ENCODE measurements around the gene RAB26. TPM values are rescaled to one million over a fixed set of nuclear protein-coding genes. Genes with fewer than 3 reads are reported as not detected.
"Not testable (repeated sequence)": the region's sequence is repeated elsewhere in the genome, so short reads cannot be mapped to it uniquely, and the experiment has no call there.

RAB26 gene
- total RNA-seq, 6 donors from 2014 or later, result 0.30 to 6.8 (median 0.85) TPM; not detected in 2

DNA sequence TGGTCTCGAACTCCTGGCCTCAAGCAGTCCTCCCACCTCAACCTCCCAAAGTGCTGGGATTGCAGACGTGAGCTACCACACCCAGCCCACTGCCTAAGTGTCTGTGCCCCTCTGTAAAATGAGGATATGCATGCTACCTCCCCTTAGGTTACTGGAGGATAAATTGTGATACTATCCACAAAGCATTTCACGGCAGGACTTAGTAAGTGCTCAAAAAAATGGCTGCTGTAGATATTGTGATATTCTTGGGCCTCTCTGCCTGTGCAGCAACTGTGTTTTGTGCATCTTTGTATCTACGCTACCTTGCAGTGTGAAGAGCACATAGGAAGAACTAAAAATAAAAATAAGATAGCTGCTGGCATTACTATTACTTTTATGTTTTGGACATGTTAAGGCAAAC is 49.9 kb downstream of the RAB26 start:
- ATAC-seq (ENCODE audit: low FRiP score in 2 of 2), result no peak
- H3K9me3 ChIP-seq, result no peaks in the 10 kb centered on the region
- peaks cover 11 to 20% (median 14%) of the 10 kb centered on the region in 4 donors for H3K4me1 ChIP-seq
- WGBS, 2 donors, result 68 to 75% methylated on average over 4 of the region's 4 CpGs
- peaks cover 0 to 28% (median 21%) of the 10 kb centered on the region in 4 donors for H3K27me3 ChIP-seq
- no peak overlapping the region for H3K4me3 ChIP-seq
- H3K36me3 ChIP-seq, result no peaks in the 10 kb centered on the region
- TF ChIP-seq POLR2A (IDR thresholded peaks at IDR 0.05) (no peak), EP300 (IDR thresholded peaks at IDR 0.05) (no peak), POLR2AphosphoS5 (IDR thresholded peaks at IDR 0.05) (no peak)
- TF ChIP-seq, protein P1, sequence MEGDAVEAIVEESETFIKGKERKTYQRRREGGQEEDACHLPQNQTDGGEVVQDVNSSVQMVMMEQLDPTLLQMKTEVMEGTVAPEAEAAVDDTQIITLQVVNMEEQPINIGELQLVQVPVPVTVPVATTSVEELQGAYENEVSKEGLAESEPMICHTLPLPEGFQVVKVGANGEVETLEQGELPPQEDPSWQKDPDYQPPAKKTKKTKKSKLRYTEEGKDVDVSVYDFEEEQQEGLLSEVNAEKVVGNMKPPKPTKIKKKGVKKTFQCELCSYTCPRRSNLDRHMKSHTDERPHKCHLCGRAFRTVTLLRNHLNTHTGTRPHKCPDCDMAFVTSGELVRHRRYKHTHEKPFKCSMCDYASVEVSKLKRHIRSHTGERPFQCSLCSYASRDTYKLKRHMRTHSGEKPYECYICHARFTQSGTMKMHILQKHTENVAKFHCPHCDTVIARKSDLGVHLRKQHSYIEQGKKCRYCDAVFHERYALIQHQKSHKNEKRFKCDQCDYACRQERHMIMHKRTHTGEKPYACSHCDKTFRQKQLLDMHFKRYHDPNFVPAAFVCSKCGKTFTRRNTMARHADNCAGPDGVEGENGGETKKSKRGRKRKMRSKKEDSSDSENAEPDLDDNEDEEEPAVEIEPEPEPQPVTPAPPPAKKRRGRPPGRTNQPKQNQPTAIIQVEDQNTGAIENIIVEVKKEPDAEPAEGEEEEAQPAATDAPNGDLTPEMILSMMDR (IDR thresholded peaks at IDR 0.05), result no peak
- no peak for DNase-seq
- H3K27ac ChIP-seq, result no peak overlapping the region

DNA sequence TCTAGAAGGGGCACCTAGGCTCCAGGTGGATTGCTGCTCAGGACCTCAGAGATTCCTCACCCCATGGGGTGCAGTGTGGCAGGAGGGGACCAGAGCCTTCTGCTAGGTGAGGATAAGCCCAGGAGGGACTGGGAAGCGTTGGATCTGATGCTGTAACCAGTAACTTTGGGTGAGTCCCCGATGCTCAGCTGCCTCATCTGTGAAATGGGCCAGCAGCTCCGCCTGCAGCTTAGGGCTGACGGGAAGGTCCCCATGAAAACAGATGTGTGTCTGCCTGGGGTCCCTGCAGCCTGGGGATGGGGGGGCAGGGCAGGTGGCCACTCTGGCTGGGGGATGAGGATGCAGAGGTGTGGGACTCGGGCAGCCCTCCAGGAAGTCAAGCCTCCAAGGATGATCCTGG is 50.7 kb downstream of the RAB26 start:
- no peak overlapping the region for H3K27ac ChIP-seq
- peaks cover 0 to 28% (median 21%) of the 10 kb centered on the region in 4 donors for H3K27me3 ChIP-seq
- no peak for TF ChIP-seq EP300 (IDR thresholded peaks at IDR 0.05)
- no peak for TF ChIP-seq POLR2A (IDR thresholded peaks at IDR 0.05)
- TF ChIP-seq, protein P1 (IDR thresholded peaks at IDR 0.05), result no peak
- no peak for TF ChIP-seq POLR2AphosphoS5 (IDR thresholded peaks at IDR 0.05)
- H3K4me3 ChIP-seq, result no peak overlapping the region
- H3K4me1 ChIP-seq, result peaks cover 11 to 20% (median 14%) of the 10 kb centered on the region in 4 donors
- H3K9me3 ChIP-seq, result no peaks in the 10 kb centered on the region
- DNase-seq (no peak), ATAC-seq (ENCODE audit: low FRiP score in 2 of 2) (no peak)
- WGBS, 2 donors, result 83 to 100% methylated on average over 4 to 5 of the region's 5 CpGs
- H3K36me3 ChIP-seq, result no peaks in the 10 kb centered on the region

DNA sequence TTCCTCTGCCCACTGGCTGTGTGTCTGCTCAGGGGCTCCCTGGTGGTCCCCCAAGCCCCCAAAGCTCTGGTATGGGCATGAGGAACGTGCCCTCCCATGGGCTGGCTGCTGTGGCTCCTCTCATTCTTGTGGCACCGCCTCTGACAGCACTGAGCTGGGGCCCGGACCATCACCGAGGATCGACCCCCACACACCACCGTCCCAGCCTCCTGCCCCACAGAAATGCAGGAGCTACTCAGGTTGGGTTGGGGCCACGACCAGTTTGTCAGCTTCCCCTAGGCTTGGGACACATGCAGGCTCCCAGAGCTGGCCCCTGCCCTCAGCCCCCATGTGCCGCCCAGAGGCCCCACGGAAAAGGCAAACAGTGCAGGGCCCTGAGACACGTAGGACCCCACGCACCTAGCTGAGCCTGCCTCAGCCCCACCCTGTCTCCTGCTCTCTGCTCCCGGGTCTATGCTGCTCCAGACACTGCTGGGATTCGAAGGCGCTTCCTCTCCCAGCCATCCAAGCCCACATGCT is 51.3 kb downstream of the RAB26 start:
- DNase-seq, result peak in 1 of 2 donors; percentile 62
- no peak for TF ChIP-seq EP300 (IDR thresholded peaks at IDR 0.05)
- TF ChIP-seq, protein P1 (IDR thresholded peaks at IDR 0.05), result no peak
- no peak for TF ChIP-seq POLR2AphosphoS5 (IDR thresholded peaks at IDR 0.05)
- TF ChIP-seq POLR2A (IDR thresholded peaks at IDR 0.05), result no peak
- no peak for ATAC-seq (ENCODE audit: low FRiP score in 2 of 2)
- H3K4me1 ChIP-seq, result peaks cover 13 to 23% (median 16%) of the 10 kb centered on the region in 4 donors
- H3K9me3 ChIP-seq, result no peaks in the 10 kb centered on the region
- H3K4me3 ChIP-seq, result no peak overlapping the region
- no peaks in the 10 kb centered on the region for H3K36me3 ChIP-seq
- peaks cover 0 to 27% (median 20%) of the 10 kb centered on the region in 4 donors for H3K27me3 ChIP-seq
- no peak overlapping the region for H3K27ac ChIP-seq
- WGBS, 2 donors, result 62% methylated on average over 9 of the region's 14 CpGs; no CpG with 5 or more reads in 1 of the 2 donors

GRCh38 chr16:2200313-2200712 is 51.9 kb downstream of the RAB26 start:
- ATAC-seq (ENCODE audit: low FRiP score in 2 of 2), result no peak
- no peak for TF ChIP-seq POLR2AphosphoS5 (IDR thresholded peaks at IDR 0.05)
- TF ChIP-seq, protein P1 (IDR thresholded peaks at IDR 0.05), result no peak
- no peak for TF ChIP-seq EP300 (IDR thresholded peaks at IDR 0.05)
- no peak for TF ChIP-seq POLR2A (IDR thresholded peaks at IDR 0.05)
- no peaks in the 10 kb centered on the region for H3K36me3 ChIP-seq
- peaks cover 0 to 20% (median 16%) of the 10 kb centered on the region in 4 donors for H3K27me3 ChIP-seq
- no peak overlapping the region for H3K27ac ChIP-seq
- no peaks in the 10 kb centered on the region for H3K9me3 ChIP-seq
- no peak for DNase-seq
- H3K4me1 ChIP-seq, result peaks cover 12 to 21% (median 17%) of the 10 kb centered on the region in 4 donors
- WGBS, 2 donors, result 81 to 86% methylated on average over 4 to 6 of the region's 6 CpGs
- H3K4me3 ChIP-seq, result no peak overlapping the region

DNA sequence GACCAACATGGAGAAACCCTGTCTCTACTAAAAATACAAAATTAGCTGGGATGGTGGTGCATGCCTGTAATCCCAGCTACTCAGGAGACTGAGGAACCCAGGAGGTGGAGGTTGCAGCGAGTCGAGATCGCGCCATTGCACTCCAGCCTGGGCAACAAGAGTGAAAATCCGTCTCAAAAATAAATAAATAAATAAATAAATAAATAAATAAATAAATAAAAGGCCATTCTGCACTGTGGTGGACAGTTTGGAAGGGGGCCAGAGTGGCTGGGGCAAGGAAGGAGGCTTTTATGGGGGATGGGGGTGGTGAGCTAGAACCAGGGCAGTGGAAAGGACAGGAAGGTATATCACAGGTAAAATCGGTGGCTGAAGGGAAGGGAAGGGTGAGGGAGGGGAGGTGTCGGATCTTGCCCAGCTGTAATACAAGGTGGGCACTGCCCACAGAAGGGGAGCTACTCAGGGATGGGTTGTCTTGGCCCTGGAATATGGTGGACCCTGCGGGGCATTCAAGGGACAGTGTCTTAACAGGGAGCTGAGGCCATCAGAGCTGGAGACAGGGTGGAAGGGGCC is 54.8 kb downstream of the RAB26 start:
- Histone ChIP-seq H3K36me3 (peaks cover 0 to 17% (median 15%) of the 10 kb centered on the region in 4 donors), H3K4me1 (peaks cover 14 to 20% (median 15%) of the 10 kb centered on the region in 4 donors)
- WGBS, 2 donors, result 93 to 97% methylated on average over 7 to 8 of the region's 8 CpGs
- not testable (repeated sequence) for H3K27me3 ChIP-seq; H3K4me3 ChIP-seq; ATAC-seq (ENCODE audit: low FRiP score in 2 of 2); H3K9me3 ChIP-seq; DNase-seq; H3K27ac ChIP-seq

Small RNAs within 50 kb of the gene (small RNA-seq; reads per million reads assigned to genes)
- 0 reads per million in 4 donors for gene MIR3180-5
- 0 to 0.14 (median 0) reads per million in 4 donors for gene MIR4516
- 0 reads per million in 4 donors for gene RF00019
- 0 reads per million in 4 donors for gene SNORD60

Other genes starting within 250 kb of the RAB26 start
- 1 to 10 TPM in 2 of 6 donors, under 1 TPM in 2, not detected in 2; 0.44 to 4.0 (median 0.95) TPM for gene HS3ST6, start 230.2 kb upstream of the RAB26 start, total RNA-seq
- gene MSRB1, start 205.4 kb upstream of the RAB26 start, total RNA-seq, result 10 to 100 TPM; 18.2 to 45.3 (median 31.9) TPM
- not detected for gene RPL3L, start 193.9 kb upstream of the RAB26 start, total RNA-seq
- gene NDUFB10, start 189.1 kb upstream of the RAB26 start, total RNA-seq, result 100 to 1,000 TPM in 4 of 6 donors, 10 to 100 TPM in 2; 76.5 to 245 (median 107) TPM
- 1,000 to 10,000 TPM; 1,128 to 1,943 (median 1,579) TPM for gene RPS2, start 183.8 kb upstream of the RAB26 start, total RNA-seq
- under 1 TPM in 1 of 6 donors, not detected in 5; 0.37 TPM for gene RNF151, start 181.8 kb upstream of the RAB26 start, total RNA-seq
- 10 to 100 TPM; 22.0 to 51.6 (median 35.0) TPM for gene TBL3, start 176.6 kb upstream of the RAB26 start, total RNA-seq
- gene NOXO1, start 167.2 kb upstream of the RAB26 start, total RNA-seq, result 1 to 10 TPM in 5 of 6 donors, not detected in 1; 2.1 to 5.4 (median 5.0) TPM
- gene GFER, start 164.4 kb upstream of the RAB26 start, total RNA-seq, result 10 to 100 TPM in 5 of 6 donors, 1 to 10 TPM in 1; 5.2 to 40.3 (median 24.7) TPM
- gene SYNGR3, start 158.7 kb upstream of the RAB26 start, total RNA-seq, result 1 to 10 TPM in 1 of 6 donors, under 1 TPM in 3, not detected in 2; 0.15 to 1.4 (median 0.34) TPM
- gene ZNF598, start 138.8 kb upstream of the RAB26 start, total RNA-seq, result 10 to 100 TPM; 20.1 to 62.8 (median 41.7) TPM
- gene NPW, start 128.8 kb upstream of the RAB26 start, total RNA-seq, result under 1 TPM in 2 of 6 donors, not detected in 4; 0.67 to 0.80 TPM
- 100 to 1,000 TPM; 131 to 604 (median 283) TPM for gene NHERF2, start 121.7 kb upstream of the RAB26 start, total RNA-seq
- 10 to 100 TPM; 17.8 to 43.6 (median 28.8) TPM for gene NTHL1, start 100.8 kb upstream of the RAB26 start, total RNA-seq
- 100 to 1,000 TPM in 4 of 6 donors, 10 to 100 TPM in 2; 47.3 to 296 (median 118) TPM for gene TSC2, start 100.6 kb upstream of the RAB26 start, total RNA-seq
- gene PKD1, start 12.7 kb upstream of the RAB26 start, total RNA-seq, result 100 to 1,000 TPM in 3 of 6 donors, 10 to 100 TPM in 3; 75.4 to 567 (median 106) TPM
- 10 to 100 TPM; 34.6 to 72.6 (median 52.9) TPM for gene TRAF7, start 7.2 kb downstream of the RAB26 start, total RNA-seq
- 1 to 10 TPM in 1 of 6 donors, under 1 TPM in 2, not detected in 3; 0.06 to 1.0 (median 0.15) TPM for gene CASKIN1, start 48.0 kb downstream of the RAB26 start, total RNA-seq
- gene MLST8, start 56.8 kb downstream of the RAB26 start, total RNA-seq, result 10 to 100 TPM; 24.6 to 93.2 (median 47.7) TPM
- gene BRICD5, start 62.2 kb downstream of the RAB26 start, total RNA-seq, result 10 to 100 TPM in 3 of 6 donors, 1 to 10 TPM in 3; 4.0 to 70.2 (median 10.8) TPM
- gene PGP, start 66.2 kb downstream of the RAB26 start, total RNA-seq, result 10 to 100 TPM; 18.6 to 32.5 (median 21.7) TPM
- gene E4F1, start 75.0 kb downstream of the RAB26 start, total RNA-seq, result 100 to 1,000 TPM in 1 of 6 donors, 10 to 100 TPM in 5; 24.9 to 153 (median 32.9) TPM
- gene DNASE1L2, start 87.8 kb downstream of the RAB26 start, total RNA-seq, result 1 to 10 TPM in 3 of 6 donors, under 1 TPM in 1, not detected in 2; 0.79 to 2.1 (median 1.5) TPM
- gene ECI1, start 103.0 kb downstream of the RAB26 start, total RNA-seq, result 10 to 100 TPM; 48.1 to 75.5 (median 68.2) TPM
- gene RNPS1, start 119.5 kb downstream of the RAB26 start, total RNA-seq, result 100 to 1,000 TPM in 5 of 6 donors, 10 to 100 TPM in 1; 92.2 to 142 (median 114) TPM
- gene ABCA3, start 192.1 kb downstream of the RAB26 start, total RNA-seq, result 100 to 1,000 TPM; 337 to 619 (median 455) TPM